ENCODE data around the gene KCNG2. TPM values are rescaled to one million over a fixed set of nuclear protein-coding genes. Genes with fewer than 3 reads are reported as not detected.
A peak's percentile ranks its signal among the peaks of the same experiment; 100 is the strongest.

KCNG2 gene
- polyA plus RNA-seq, 1 donor from 2014 or later: not detected

DNA sequence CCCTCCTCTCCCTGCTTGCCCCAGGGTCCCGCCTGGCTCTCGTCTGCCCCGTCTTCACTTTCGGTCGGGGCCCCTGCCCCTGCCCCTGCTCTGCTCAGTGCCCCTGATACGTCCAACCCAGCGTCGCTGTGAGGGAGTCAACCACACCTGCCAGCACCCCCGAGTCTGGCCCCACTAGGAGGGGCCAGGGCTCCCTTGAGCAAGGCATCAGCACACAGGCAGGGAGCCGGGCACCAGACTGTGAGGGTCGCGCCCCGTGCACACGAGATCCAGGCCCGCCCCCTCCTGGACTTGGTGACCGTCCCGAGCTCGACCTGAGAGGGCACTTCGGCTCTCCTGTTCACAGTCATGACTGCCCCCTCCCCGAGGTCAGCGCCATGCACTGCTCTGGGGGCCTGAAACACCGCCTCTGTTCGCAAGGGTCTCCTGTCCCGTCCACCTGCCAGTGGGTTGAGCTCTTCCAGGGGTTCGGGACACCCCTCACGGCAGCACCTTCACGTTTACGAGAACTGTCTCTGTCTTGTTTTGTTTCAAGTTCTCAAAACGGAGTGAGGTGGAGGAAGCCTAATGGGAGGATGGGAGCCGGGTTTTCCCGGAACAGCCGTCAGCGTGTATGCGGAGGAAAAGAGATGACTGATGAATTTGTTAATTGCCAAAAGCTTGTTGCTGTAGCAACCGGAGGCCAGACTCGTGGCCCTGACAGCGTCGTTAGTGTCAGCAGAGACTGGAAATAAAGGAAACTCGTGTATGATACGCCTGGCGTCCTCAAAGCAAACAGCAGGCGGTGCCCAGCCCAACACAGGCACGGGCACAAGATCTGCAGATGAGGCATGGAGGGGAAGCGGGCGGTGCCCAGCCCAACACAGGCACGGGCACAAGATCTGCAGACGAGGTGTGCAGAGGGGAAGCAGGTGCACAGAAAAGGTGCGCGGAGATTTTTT is 48.2 kb upstream of the KCNG2 start:
- Histone ChIP-seq H3K27ac (ENCODE audit: low read length) (no peak overlapping the region), H3K4me2 (ENCODE audit: low read length) (no peak overlapping the region), H3K27me3 (ENCODE audit: insufficient read depth, low read depth, low read length) (no peaks in the 10 kb centered on the region), H3K4me3 (ENCODE audit: low read length) (peak overlapping the region; percentile 18), H2AFZ (ENCODE audit: low read depth, low read length) (no peak overlapping the region), H4K20me1 (ENCODE audit: insufficient read depth) (no peaks in the 10 kb centered on the region), H3F3A (ENCODE audit: insufficient read depth, low read length, poor library complexity, severe bottlenecking) (no peaks in the 10 kb centered on the region), H3K36me3 (ENCODE audit: insufficient read depth, low read length) (peaks cover 2% of the 10 kb centered on the region), H3K9me3 (ENCODE audit: low read length) (no peaks in the 10 kb centered on the region), H3K79me2 (replicated peaks; ENCODE audit: insufficient read depth, low read length) (no peaks in the 10 kb centered on the region), H3K9me2 (ENCODE audit: insufficient read depth, low read length) (no peaks in the 10 kb centered on the region), H3K9ac (ENCODE audit: low read length) (no peak overlapping the region)
- TF ChIP-seq MXI1 (conservative IDR thresholded peaks at IDR 0.05; ENCODE audit: poor library complexity, severe bottlenecking) (no peak), POLR2AphosphoS5 (IDR thresholded peaks at IDR 0.05) (no peak), RAD21 (conservative IDR thresholded peaks at IDR 0.05) (no peak), TAF1 (IDR thresholded peaks at IDR 0.05; ENCODE audit: low read depth) (no peak), EP300 (conservative IDR thresholded peaks at IDR 0.05; ENCODE audit: poor library complexity, severe bottlenecking) (no peak), SMC3 (conservative IDR thresholded peaks at IDR 0.05; ENCODE audit: poor library complexity) (no peak), EZH2 (IDR thresholded peaks at IDR 0.05; ENCODE audit: borderline replicate concordance, insufficient read depth, low read length, poor library complexity, severe bottlenecking) (no peak), REST (IDR thresholded peaks at IDR 0.05; ENCODE audit: borderline replicate concordance) (no peak)
- TF ChIP-seq, protein P1, sequence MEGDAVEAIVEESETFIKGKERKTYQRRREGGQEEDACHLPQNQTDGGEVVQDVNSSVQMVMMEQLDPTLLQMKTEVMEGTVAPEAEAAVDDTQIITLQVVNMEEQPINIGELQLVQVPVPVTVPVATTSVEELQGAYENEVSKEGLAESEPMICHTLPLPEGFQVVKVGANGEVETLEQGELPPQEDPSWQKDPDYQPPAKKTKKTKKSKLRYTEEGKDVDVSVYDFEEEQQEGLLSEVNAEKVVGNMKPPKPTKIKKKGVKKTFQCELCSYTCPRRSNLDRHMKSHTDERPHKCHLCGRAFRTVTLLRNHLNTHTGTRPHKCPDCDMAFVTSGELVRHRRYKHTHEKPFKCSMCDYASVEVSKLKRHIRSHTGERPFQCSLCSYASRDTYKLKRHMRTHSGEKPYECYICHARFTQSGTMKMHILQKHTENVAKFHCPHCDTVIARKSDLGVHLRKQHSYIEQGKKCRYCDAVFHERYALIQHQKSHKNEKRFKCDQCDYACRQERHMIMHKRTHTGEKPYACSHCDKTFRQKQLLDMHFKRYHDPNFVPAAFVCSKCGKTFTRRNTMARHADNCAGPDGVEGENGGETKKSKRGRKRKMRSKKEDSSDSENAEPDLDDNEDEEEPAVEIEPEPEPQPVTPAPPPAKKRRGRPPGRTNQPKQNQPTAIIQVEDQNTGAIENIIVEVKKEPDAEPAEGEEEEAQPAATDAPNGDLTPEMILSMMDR (IDR thresholded peaks at IDR 0.05; ENCODE audit: poor library complexity, severe bottlenecking): no peak

DNA sequence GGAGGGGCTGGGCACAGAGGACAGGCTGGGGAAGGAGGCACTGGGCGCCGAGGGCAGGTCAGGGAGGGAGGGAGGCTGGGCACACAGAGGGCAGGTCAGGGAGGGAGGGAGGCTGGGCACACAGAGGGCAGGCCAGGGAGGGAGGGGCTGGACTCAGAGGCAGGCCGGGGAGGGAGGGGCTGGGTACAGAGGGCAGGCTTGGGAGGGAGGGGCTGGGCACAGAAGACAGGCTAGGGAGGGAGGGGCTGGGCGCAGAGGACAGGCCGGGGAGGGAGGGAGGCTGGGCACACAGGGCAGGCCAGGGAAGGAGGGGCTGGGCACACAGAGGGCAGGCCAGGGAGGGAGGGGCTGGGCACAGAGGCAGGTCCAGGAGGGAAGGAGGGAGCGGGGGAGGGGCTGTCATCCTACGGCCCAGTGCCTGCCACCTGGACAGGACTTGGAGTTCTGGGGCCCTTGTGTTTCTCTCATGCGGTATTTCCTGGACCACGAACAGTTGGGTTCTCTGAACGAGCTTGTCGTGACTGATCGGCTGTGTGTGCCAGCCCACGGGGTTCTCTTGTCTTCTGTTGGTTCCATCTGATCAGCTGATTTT is 46.7 kb upstream of the KCNG2 start:
- Histone ChIP-seq H3K9ac (ENCODE audit: low read length) (no peak overlapping the region), H3K36me3 (ENCODE audit: insufficient read depth, low read length) (no peaks in the 10 kb centered on the region), H3K27me3 (ENCODE audit: insufficient read depth, low read depth, low read length) (no peaks in the 10 kb centered on the region), H3K9me2 (ENCODE audit: insufficient read depth, low read length) (no peaks in the 10 kb centered on the region), H3K4me3 (ENCODE audit: low read length) (no peak overlapping the region), H3K4me2 (ENCODE audit: low read length) (no peak overlapping the region), H3F3A (ENCODE audit: insufficient read depth, low read length, poor library complexity, severe bottlenecking) (no peaks in the 10 kb centered on the region), H3K9me3 (ENCODE audit: low read length) (no peaks in the 10 kb centered on the region), H3K27ac (ENCODE audit: low read length) (no peak overlapping the region), H3K79me2 (replicated peaks; ENCODE audit: insufficient read depth, low read length) (no peaks in the 10 kb centered on the region), H4K20me1 (ENCODE audit: insufficient read depth) (no peaks in the 10 kb centered on the region), H2AFZ (ENCODE audit: low read depth, low read length) (no peak overlapping the region)
- TF ChIP-seq POLR2AphosphoS5 (IDR thresholded peaks at IDR 0.05): no peak
- TF ChIP-seq TAF1 (IDR thresholded peaks at IDR 0.05; ENCODE audit: low read depth): no peak
- TF ChIP-seq, protein P1 (IDR thresholded peaks at IDR 0.05; ENCODE audit: poor library complexity, severe bottlenecking): no peak
- no peak for TF ChIP-seq SMC3 (conservative IDR thresholded peaks at IDR 0.05; ENCODE audit: poor library complexity)
- no peak for TF ChIP-seq EP300 (conservative IDR thresholded peaks at IDR 0.05; ENCODE audit: poor library complexity, severe bottlenecking)
- TF ChIP-seq EZH2 (IDR thresholded peaks at IDR 0.05; ENCODE audit: borderline replicate concordance, insufficient read depth, low read length, poor library complexity, severe bottlenecking): no peak
- TF ChIP-seq MXI1 (conservative IDR thresholded peaks at IDR 0.05; ENCODE audit: poor library complexity, severe bottlenecking): no peak
- no peak for TF ChIP-seq RAD21 (conservative IDR thresholded peaks at IDR 0.05)
- TF ChIP-seq REST (IDR thresholded peaks at IDR 0.05; ENCODE audit: borderline replicate concordance): no peak
